GM19463 (cell line): ENCODE measurements around the gene ITGAL.

Experiments used
- ATAC-seq: cut with Tn5 transposase; IDR thresholded peaks from one replicate; pipeline ENCODE4 v1.9.1; 2021; ENCODE audit warnings: mild to moderate bottlenecking, moderate library complexity; ENCODE audit not compliant: unreplicated experiment

ITGAL gene

GRCh38 chr16:30541502-30542329 is 69.2 kb downstream of the ITGAL start:
- ATAC-seq, result no peak

- ATAC-seq, result no peak
These were observed 70.5 kb downstream of the ITGAL start for GRCh38 chr16:30543067-30543466.

DNA sequence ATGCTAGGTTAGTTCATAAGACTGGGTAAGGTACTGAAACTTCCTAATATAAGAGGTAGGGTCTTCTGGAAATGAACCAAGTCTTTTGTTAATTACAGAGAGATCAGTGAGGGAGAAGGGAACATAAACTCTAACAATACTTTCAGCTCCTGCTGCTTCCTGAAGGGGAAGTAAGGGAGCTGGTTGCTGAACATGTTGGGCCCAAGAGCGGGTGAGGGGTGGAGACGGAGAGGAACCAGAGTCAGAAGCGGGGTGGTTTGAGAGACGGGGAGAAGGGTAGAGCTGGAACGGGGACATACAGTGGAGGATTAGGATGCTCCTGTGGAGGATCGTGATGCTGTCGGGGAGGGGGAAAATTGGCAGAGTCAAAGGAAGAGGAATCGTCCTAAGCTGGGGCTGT is 73.6 kb downstream of the ITGAL start:
- no peak for ATAC-seq

GRCh38 chr16:30548416-30549253 is 76.1 kb downstream of the ITGAL start:
- no peak for ATAC-seq

GRCh38 chr16:30551781-30552180 is 79.2 kb downstream of the ITGAL start:
- ATAC-seq, result no peak

GRCh38 chr16:30552956-30553355 is 80.4 kb downstream of the ITGAL start:
- ATAC-seq, result no peak

DNA sequence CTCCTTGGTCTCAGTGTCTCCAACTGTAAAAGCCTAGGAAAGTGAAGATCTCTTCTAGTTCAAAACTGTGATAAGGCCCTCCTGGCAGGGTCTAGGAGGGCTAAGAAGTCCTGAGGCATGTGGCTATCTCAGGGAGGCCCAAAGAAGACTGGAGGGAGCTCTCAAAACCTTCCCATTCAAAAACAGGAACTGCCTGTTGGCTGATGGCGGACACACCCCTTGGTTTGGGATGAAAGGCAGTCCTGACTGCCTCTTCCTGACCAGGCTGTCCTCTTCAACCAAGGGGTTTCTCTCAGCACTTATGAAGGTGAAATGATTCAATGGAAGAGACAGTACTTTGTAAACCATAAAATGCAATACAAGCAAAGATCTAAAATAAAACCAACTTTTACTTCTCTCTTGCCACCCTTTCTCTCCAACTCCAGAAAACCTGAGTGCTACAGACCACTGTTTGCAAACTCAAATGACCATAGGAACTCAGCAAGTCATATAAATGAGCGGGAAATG is 80.9 kb downstream of the ITGAL start:
- no peak for ATAC-seq

DNA sequence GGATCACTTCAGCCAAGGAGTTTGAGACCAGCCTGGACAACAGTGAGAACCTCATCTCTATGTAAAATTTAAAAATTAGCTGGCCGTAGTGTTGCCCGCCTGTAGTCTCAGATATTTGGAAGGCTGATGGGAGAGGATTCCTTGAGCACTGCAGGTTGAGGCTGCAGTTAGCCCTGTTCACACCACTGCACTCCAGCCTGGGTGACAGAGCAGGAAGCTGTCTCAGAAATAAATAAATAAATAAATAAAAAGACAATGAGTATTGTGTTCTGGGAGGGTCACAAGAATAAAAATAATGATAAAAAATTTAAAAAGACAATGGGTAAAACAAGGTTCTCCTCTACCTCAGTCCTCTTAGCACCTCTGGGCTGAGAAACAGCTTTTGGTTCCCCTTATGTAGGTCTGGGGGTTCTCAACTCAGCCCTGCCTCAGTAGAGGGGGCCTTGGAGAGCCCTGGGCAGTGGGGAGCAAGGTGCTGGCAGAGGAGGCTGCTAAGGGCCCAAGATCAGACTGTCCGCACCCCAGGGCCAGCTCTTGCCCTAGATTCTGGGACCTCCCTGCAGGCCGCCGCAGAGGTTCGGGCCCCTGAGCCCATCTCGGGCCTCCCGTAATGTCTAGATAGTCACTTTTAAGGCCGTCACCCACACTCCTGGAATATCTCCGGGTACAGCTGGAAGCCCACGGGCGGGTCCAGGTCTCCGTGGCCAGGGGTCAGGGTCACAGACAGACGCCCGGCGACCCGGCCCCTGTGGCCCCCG is 82.2 kb downstream of the ITGAL start:
- ATAC-seq, result no peak

DNA sequence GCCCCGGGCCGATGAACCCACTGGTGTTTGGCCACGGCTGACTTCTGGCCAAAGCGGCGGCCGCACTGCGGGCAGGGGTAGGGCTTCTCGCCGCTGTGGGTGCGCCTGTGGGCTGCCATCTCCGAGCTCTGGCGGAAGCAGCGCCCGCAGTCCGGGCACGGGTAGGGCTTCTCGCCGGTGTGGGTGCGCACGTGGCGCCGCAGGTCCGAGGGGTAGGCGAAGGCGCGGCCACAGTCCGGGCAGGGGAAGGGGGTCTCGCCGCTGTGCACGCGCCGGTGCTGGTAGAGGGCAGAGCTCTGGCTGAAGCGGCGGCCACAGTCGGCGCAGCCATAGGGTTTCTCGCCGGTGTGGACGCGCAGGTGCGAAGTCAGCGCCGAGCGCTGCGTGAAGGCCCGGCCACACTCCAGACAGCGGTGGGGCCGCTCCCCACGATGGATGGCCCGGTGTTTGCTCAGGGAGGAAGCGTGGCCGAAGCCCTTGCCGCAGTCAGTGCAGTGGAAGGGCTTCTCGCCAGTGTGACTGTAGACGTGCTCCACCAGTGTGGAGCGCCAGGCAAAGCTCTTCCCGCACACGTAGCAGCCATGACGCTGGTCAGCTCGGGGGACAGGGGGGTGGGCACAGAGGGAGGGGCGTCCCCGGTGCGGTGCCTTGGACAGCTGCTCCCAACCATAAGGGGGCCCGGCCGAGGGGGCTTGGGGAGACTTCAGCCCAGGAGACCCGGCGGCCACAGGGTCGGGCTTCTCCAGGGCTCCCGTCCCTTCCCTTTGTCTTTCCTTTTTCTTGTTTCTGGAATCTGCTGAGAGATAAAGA is 83.0 kb downstream of the ITGAL start:
- no peak for ATAC-seq

GRCh38 chr16:30556125-30556473 is 83.6 kb downstream of the ITGAL start:
- no peak for ATAC-seq

DNA sequence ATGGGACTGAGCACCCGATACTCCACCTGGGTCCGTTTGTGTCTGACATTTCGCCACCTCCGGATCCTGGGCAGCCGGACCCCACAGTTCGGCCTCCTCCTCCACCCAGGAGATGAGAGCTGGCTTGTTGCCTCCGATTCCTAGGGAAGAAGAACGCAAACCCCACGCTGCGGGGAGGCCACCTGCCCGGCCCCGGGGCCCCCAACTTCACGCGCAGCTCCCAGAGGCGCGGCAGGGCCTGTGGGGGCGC is 85.1 kb downstream of the ITGAL start:
- ATAC-seq, result peak; percentile 2

GRCh38 chr16:30557957-30558788 is 85.6 kb downstream of the ITGAL start, which contains the start of gene ZNF764:
ZNF764 (minus strand) TSS chr16:30558374; CDS start chr16:30558182, 192 bp downstream.
- ATAC-seq, result peak; percentile 89

DNA sequence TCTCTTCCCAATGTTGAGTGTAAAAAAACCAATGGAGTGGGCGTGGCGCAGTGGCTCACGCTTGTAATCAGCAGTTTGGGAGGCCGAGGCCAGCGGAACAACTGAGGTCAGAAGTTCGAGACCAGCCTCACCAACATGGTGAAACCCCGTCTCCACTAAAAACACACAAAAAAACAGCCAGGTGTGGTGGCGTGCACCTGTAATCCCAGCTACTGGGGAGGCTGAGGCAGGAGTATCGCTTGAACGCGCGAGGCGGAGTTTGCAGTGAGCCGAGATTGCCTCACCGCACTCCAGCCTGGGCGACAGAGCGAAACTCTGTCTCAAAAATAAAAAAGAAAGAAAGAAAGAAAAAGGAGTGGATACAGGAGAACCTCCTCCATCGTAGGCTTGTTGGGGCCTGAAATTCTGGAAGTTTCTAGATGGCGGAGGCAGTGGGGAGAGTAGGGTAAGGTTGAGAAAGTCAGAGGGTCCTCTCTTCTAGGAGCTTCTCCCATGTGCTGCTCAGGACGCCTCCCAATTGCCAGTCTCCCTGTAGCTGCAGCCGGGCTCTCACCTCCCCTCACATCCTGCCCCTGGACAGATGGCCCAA is 86.3 kb downstream of the ITGAL start:
- no peak for ATAC-seq

GRCh38 chr16:30559690-30560089 is 87.1 kb downstream of the ITGAL start:
- no peak for ATAC-seq

DNA sequence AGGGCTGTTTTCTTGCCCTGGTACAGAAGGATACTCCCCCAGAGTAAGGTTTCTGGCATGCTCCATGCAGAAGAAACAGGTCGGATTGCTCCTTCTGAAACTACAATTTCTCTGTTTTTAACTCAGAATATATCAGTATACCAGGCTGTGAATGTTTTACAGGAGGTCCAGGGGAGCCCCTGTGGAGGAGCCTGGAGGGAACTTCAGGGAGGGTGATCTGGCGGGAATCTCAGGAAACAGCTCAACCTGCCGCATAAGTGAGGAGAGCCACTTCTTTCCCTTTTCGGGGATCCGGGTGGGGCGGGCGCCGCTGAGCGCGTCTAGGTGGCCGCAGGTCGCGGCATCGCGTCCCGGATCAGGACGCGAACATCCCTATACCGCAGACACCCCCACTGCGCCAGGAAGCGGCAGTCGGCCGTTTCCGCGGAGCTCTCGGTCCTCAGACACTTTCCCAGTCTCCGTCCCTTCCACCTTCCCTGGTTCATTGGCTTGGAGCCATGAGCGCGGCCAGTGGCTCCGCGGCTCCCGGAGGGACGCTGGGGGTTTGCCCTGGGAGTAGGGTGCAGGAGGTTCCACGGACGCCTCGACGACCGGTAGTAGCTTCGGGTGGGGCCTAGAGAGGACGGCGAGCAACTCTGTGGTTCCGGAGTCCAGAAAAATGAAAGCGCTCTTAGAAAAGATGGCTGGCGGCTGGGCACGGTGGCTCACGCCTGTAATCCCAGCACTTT is 88.7 kb downstream of the ITGAL start:
- no peak for ATAC-seq

DNA sequence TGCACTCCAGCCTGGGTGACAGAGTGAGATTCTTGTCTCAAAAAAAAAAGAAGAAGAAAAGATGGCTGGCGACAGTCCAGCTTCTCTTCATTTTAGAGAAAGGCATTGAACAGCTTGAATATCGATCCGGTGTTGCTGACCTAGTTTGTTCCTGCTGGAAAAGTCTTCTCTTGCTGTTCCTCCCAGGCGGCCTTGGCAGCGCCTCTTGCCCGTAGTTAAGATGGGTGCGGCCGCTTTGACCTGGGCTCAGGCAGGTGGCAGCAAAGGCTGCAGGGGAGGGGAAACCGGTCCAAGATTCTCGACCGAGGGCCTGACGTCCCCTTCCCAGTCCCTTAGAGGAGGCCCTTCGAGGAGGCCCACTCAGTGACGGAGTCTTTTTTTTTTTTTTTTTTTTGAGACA is 89.5 kb downstream of the ITGAL start:
- no peak for ATAC-seq

- no peak for ATAC-seq
These were observed 93.0 kb downstream of the ITGAL start for GRCh38 chr16:30565526-30565925.

DNA sequence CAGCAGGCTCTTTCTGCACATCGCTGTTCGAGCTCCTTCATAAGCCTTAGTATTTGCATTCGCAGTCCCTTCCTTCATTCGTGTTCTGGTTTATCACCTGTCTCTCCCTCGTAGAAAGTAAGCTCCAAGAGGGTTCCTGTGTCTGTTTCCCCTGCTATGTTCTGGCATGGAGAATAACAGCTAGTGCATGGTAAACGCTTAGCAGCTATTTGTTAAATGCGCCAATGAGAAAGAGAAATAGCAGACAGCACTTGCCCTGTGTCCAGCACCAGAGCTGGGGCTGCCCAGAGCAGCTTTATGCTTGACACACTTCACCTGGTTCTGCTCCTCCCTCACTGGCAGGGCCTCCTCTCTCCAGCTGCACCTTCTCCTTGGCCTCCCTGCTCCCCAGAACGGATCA is 93.4 kb downstream of the ITGAL start:
- no peak for ATAC-seq

DNA sequence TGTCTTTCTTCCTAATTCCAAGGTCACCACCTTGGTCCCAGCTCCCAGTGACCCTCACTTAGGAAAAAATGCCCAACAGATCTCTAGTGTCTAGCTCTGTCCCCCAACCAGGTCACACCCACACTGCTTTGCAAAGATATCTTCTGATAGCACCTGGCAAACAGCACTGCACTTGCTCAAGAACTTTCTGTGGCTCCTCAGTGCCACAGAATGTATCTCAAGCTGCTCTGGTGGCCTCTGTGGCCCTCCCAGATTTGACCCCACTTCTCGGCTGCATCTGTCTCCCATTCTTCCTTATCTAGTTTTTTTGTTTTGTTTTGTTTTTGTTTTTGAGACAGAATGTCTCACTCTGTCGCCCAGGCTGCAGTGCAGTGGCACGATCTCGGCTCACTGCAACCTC is 94.0 kb downstream of the ITGAL start:
- ATAC-seq, result no peak
